SJSA1 (cell line): ENCODE results near the gene MVP. TPM values are rescaled to one million over a fixed set of nuclear protein-coding genes. Genes with fewer than 3 reads are reported as not detected.

Source experiments
- DNase-seq, 2 experiments: peaks; one replicate each; pipeline ENCODE4 v3.0.0-alpha.2; 2015 to 2020; ENCODE audit warnings: low spot score in 2 of 2, low read depth in 1 of 2
- H3K27ac ChIP-seq: fragments of 250-450 bp; sonication (Bioruptor Pico); 2 replicates; pipeline ENCODE4 v1.5.1; 2020; ENCODE audit warnings: mild to moderate bottlenecking, moderate library complexity
- H3K27me3 ChIP-seq: fragments of 250-450 bp; sonication (Bioruptor Pico); replicated peaks from 2 replicates; pipeline ENCODE4 v1.5.1; 2020; ENCODE audit warnings: mild to moderate bottlenecking, moderate library complexity
- H3K36me3 ChIP-seq: fragments of 250-450 bp; sonication (Bioruptor Pico); 2 replicates; pipeline ENCODE4 v1.5.1; 2020; ENCODE audit warnings: mild to moderate bottlenecking
- H3K4me1 ChIP-seq: fragments of 250-450 bp; sonication (Bioruptor Pico); replicated peaks from 2 replicates; pipeline ENCODE4 v1.6.1; 2021; ENCODE audit warnings: mild to moderate bottlenecking
- H3K4me3 ChIP-seq: fragments of 250-450 bp; sonication (Bioruptor Pico); 2 replicates; pipeline ENCODE4 v1.5.1; 2020; ENCODE audit warnings: mild to moderate bottlenecking
- H3K9me3 ChIP-seq: fragments of 250-450 bp; sonication (Bioruptor Pico); replicated peaks from 2 replicates; pipeline ENCODE4 v1.5.1; 2020; ENCODE audit warnings: mild to moderate bottlenecking
- total RNA-seq: library from RNA; depleted of rRNA; stranded (reverse); fragments of >200 nt; shearing (Covaris generic); gene quantifications from 2 replicates; pipeline ENCODE4 v1.2.3, GENCODE V29; 2014

MVP gene
- total RNA-seq, 1 experiment from 2014 or later: 138 TPM

DNA sequence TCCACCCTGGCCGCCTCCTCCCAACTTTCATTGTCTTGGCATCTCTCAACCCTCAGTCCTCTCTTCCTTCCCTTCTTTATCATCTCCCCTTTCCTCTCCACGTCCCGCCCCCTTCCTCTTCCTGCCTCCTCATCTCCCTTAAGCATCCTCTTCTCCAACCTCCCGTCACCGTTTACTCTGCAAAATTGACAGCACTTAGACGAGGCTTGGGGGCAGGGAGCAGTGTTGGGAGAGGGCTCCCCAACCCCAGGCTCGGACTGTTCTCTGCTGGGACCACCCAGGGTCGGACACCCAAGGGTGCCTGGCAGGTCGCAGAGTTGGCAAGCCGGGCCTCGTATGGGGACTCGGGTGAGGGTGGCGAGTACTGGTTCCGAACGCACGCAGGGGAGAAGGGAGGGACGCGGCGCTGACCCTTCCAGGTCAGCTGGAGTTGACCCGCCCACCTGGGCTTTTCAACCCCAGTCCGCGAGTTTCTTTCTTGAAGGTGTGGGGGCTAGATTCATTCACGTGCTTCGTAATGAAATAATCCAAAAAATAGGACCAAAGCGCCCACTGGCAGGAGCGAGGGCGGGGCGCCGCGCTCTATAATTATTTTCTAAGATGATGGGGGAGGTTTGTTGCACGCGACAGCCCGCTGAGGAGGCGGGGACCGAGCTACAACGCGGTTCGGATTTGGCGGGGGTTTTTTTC lies 5.1 kb upstream of the MVP start:
- H3K4me3 ChIP-seq: no peak overlapping the region; the same call in 1 of the 2 replicates
- H3K4me1 ChIP-seq: peaks cover 62% of the 10 kb centered on the region
- no peaks in the 10 kb centered on the region for H3K9me3 ChIP-seq
- H3K27ac ChIP-seq: no peak overlapping the region
- H3K36me3 ChIP-seq: peaks cover 36% of the 10 kb centered on the region
- no peak for DNase-seq
- no peaks in the 10 kb centered on the region for H3K27me3 ChIP-seq

DNA sequence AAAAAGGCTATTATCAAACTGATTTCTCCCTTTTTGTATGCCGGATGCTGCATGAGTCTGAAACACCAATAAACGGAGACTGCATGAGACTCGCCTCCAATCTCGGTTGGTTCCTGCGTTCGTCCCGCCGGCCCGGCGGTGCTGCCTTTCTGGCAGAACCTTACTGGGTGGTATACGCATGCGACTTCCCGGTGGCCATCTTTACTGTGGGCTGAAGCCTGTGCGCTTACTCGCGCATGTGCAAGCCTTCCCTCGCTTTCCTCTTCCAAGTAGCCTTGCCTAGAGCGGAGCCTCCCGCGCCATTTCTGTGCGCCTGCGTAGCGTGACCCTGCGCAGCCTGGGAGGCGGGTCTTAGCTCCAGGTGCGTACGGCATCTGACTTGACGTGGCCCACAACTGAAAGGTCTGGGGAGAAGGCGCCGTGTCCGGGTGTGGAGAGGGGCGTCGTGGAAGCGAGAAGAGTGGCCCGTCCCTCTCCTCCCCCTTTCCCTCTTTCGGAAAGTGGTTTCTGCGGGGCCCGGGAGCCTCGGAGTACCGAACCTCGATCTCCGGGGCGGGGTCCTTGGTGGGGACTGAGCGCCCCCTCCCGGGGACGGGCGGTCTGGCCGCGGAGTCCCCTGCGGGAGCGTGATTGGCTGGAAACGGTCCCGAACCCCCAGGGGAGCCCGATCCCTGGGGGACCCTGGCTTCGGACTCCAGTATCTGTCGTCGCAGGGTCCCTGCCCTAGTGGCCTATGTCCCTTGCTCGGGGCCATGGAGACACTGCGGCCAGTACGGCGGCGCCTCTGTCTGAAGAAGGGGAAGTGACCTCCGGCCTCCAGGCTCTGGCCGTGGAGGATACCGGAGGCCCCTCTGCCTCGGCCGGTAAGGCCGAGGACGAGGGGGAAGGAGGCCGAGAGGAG lies 4.2 kb upstream of the MVP start, which contains the start of gene PAGR1:
Gene PAGR1 (plus strand): TSS at position 360 of the 901 bp plus-strand sequence. CDS start 374 bp downstream, at position 734.
- no peaks in the 10 kb centered on the region for H3K27me3 ChIP-seq
- peaks cover 37% of the 10 kb centered on the region for H3K36me3 ChIP-seq
- peak within 1 kb of the TSS; percentile 50 for H3K27ac ChIP-seq
- peak within 1 kb of the TSS; percentile 67 for H3K4me3 ChIP-seq
- peaks cover 61% of the 10 kb centered on the region for H3K4me1 ChIP-seq
- H3K9me3 ChIP-seq: no peaks in the 10 kb centered on the region
- DNase-seq: peak; percentile 99

DNA sequence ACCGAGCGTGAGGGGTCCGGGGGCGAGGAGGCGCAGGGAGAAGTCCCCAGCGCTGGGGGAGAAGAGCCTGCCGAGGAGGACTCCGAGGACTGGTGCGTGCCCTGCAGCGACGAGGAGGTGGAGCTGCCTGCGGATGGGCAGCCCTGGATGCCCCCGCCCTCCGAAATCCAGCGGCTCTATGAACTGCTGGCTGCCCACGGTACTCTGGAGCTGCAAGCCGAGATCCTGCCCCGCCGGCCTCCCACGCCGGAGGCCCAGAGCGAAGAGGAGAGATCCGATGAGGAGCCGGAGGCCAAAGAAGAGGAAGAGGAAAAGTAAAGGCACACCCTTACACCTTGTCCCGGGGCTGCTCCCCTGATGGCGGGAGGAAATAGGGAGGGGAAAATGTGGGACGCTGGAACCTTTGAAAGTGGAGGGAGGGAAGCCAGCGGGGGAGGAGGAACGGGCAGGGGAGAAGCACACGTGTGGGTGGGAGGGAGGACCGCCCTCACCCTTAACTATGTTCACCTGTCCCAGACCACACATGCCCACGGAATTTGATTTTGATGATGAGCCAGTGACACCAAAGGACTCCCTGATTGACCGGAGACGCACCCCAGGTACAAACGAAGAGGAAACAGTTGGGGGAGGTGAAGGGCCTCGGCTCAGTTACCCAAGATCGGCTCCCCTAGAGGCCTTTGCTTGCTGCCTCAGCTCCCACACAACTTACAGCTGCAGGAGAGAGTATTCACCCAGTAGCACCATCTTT lies 3.4 kb upstream of the MVP start:
- H3K27ac ChIP-seq: peak overlapping the region; percentile 50
- H3K4me1 ChIP-seq: peaks cover 62% of the 10 kb centered on the region
- DNase-seq: peak; percentile 53 to 72

DNA sequence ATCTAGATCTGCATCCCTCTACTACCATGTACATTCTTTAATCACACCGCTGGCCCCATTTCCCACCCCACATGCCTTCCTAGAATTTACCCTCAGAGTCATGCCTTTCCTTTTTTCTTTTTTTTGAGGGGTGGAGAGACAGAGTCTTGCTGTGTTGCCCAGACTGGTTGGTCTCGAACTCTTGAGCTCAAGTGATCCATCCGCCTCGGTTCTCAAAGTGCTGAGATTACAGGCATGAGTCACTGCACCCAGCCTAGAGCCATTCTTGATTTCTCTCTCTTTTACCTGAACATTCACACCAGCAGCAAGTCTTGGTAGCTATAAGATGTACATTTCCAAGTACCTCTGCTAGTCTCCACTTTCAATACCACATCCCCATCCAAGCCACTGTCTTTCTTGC lies 2.2 kb upstream of the MVP start:
- no peak overlapping the region for H3K27ac ChIP-seq
- peaks cover 37% of the 10 kb centered on the region for H3K36me3 ChIP-seq
- H3K4me3 ChIP-seq: no peak overlapping the region
- H3K4me1 ChIP-seq: peaks cover 61% of the 10 kb centered on the region
- no peaks in the 10 kb centered on the region for H3K9me3 ChIP-seq
- H3K27me3 ChIP-seq: no peaks in the 10 kb centered on the region
- no peak for DNase-seq

More for the DNA sequence above, 3.4 kb upstream of the MVP start:
- no peaks in the 10 kb centered on the region for H3K27me3 ChIP-seq
- H3K9me3 ChIP-seq: no peaks in the 10 kb centered on the region
- H3K4me3 ChIP-seq: peak overlapping the region; percentile 67
- H3K36me3 ChIP-seq: peaks cover 37% of the 10 kb centered on the region

DNA sequence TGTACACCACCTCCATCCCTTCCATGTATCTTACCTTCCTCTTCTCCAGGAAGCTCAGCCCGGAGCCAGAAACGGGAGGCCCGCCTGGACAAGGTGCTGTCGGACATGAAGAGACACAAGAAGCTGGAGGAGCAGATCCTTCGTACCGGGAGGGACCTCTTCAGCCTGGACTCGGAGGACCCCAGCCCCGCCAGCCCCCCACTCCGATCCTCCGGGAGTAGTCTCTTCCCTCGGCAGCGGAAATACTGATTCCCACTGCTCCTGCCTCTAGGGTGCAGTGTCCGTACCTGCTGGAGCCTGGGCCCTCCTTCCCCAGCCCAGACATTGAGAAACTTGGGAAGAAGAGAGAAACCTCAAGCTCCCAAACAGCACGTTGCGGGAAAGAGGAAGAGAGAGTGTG lies 756 bp upstream of the MVP start:
- Histone ChIP-seq H3K4me3 (no peak overlapping the region), H3K27ac (no peak overlapping the region), H3K4me1 (peaks cover 75% of the 10 kb centered on the region), H3K27me3 (no peaks in the 10 kb centered on the region), H3K36me3 (peaks cover 37% of the 10 kb centered on the region), H3K9me3 (no peaks in the 10 kb centered on the region)
- DNase-seq: no peak

DNA sequence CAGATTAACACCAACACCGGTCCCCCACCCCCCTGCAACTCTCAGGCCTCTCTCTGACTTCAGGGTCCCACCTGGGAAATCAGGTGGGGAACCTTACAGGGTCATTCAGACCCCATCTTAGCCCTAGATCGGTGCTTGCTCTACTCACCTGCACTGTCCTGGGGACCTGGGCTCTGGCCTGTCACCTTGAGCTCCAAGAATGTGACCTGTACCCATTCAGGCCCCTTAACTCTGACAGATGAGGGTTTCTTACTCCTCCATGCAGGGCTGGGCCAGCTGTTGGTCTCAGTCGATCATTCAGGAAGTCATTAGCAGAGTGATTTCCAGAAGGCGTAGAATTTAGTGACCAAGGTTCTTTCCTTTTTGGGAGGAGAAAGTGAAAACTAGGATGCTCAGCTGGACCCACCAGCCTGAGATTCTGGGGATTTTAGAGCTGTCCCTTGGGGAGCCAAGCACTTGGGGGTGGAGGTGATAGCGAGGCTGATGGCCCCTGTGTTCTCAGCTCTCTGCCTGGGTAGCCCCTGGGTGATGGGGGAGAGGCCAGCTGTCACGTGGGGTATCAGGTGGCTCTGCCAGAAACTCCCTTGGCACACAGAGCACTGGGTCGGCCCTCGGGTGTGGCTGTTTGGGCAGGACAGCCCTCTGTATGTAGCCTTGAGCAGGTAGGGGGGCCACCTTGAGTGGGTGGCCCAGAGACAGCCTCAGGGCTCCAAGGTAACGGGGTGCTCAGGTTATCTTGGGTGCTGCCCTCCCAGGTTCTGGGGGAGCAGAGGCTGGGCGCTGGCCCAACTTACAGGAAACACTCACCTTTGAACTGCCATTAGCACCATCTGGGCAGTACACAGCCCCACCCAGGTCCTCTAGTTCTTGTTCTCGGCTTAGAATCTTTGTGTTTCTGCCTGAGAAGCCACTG lies 724 bp downstream of the MVP start:
- Histone ChIP-seq H3K4me3 (peak overlapping the region; percentile 46), H3K36me3 (peaks cover 37% of the 10 kb centered on the region), H3K27ac (peak overlapping the region; percentile 67), H3K27me3 (no peaks in the 10 kb centered on the region), H3K4me1 (peaks cover 83% of the 10 kb centered on the region), H3K9me3 (no peaks in the 10 kb centered on the region)
- DNase-seq: peak in 1 of 2 experiments; percentile 45

DNA sequence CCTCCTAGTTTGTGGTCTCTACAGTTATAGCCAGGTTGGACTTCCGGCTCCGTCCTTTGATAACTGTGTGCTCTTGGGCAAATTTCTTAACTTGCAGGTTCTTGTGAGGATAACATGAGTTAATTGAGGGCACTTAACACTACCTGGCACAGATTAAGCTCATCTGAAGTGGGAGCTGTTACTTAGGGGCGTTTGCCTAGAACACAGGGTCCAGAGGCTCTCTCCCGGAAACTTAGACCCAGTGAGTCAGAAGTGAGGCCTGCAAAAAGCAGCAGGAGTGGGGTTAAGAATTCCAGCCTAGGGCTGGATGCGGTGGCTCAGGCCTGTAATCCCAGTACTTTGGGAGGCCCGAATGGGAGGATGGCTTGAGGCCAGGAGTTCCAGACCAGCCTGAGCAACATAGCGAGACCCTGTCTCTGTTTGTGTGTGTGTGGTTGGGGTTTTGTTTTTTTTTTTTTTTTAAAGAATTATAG lies 1.4 kb downstream of the MVP start:
- peak overlapping the region; percentile 46 for H3K4me3 ChIP-seq
- H3K27ac ChIP-seq: peak overlapping the region; percentile 67
- H3K36me3 ChIP-seq: peaks cover 31% of the 10 kb centered on the region
- H3K9me3 ChIP-seq: no peaks in the 10 kb centered on the region
- H3K27me3 ChIP-seq: no peaks in the 10 kb centered on the region
- peaks cover 83% of the 10 kb centered on the region for H3K4me1 ChIP-seq
- peak; percentile 71 to 81 for DNase-seq

DNA sequence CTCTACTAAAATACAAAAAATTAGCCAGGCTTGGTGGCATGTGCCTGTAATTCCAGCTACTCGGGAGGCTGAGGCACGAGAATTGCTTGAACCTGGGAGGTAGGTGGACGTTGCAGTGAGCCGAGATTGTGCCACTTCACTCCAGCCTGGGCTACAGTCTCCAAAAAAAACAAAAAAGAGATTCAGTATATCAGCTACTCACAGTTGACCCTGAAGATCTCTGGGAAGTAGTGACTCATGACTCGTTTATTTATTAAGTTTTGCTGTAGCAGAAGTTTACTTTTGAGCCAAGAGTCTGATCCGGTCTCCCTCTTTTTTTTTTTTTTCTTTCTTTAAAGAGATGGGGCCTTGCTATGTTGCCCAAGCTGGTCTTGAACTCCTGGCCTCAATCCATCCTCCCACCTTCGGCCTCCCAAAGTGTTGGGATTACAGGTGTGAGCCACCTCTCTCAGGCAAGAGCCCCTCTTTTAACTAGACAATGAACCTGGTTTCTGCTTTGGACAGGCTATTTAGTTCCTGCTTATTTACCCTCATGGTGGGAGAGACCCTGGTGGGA lies 4.4 kb downstream of the MVP start:
- peak overlapping the region; percentile 57 for H3K27ac ChIP-seq
- peaks cover 63% of the 10 kb centered on the region for H3K4me1 ChIP-seq
- peaks cover 14% of the 10 kb centered on the region for H3K36me3 ChIP-seq
- no peak overlapping the region for H3K4me3 ChIP-seq
- no peaks in the 10 kb centered on the region for H3K27me3 ChIP-seq
- no peaks in the 10 kb centered on the region for H3K9me3 ChIP-seq
- peak in 1 of 2 experiments; percentile 81 for DNase-seq

DNA sequence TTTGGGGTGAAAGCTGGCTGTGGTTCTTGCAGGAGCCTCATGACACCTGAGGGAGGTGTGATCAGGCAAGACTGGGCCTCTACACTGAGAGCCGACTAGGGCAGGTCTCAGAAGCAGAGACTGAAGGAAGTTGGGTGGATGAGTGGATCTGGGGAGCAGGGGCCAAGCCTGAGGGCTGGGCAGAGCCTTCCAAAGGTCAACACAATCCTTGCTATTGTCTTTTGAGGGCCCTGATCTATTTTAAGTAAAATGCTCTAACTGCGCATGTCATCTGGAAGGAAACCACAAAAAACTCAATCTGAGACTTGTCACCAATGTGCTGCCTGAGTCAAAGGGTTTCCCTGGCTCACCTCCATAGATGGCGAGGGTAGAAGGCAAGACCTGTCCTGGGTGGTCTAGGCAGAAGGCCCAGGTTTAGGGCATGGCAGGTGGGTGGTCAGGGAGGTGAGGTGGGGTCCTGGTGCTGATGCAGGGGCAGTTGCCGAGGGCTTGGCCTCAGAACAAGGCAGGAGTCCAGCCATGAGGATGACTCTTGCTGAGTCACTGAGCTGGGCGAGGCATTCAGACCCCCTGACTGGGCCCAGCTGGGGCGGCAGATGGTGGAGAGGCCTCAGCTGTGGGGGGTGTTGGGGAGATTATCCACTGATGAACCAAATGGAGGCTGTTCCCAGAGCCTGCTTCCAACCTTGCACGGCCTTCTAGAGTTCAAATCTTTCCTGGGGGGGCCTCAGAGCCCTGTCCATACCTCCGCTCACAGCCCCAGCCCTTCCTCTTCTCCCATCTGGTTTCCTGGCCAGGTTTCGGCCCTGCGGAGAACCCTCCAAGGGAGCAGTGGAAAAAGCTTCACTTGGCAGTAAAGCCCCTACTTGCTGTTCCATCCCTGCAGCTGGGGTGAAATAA lies 5.1 kb downstream of the MVP start:
- H3K27ac ChIP-seq: peak overlapping the region; percentile 57
- H3K4me1 ChIP-seq: peaks cover 56% of the 10 kb centered on the region
- no peaks in the 10 kb centered on the region for H3K9me3 ChIP-seq
- peak; percentile 87 to 90 for DNase-seq
- no peaks in the 10 kb centered on the region for H3K27me3 ChIP-seq
- H3K36me3 ChIP-seq: peaks cover 7% of the 10 kb centered on the region; the same call in 1 of the 2 replicates
- no peak overlapping the region for H3K4me3 ChIP-seq

DNA sequence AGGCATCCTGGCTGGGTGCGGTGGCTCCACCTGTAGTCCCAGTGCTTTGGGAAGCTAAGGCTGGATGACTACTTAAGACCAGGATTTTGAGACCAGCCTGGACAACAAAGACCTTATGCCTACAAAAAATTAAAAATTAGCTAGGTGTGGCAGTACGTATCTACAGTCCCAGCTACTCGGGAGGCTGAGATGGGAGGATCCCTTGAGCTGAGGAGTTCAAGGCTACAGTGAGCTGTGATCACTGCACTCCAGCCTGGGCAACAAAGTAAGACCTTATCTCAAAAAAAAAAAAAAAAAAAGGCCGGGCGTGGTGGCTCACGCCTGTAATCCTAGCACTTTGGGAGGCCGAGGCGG lies 6.1 kb downstream of the MVP start:
- Histone ChIP-seq H3K4me1 (peaks cover 49% of the 10 kb centered on the region), H3K36me3 (peaks cover 6% of the 10 kb centered on the region; the same call in 1 of the 2 replicates), H3K4me3 (no peak overlapping the region), H3K27ac (peak overlapping the region; percentile 57; the same call in 1 of the 2 replicates), H3K27me3 (no peaks in the 10 kb centered on the region), H3K9me3 (no peaks in the 10 kb centered on the region)
- DNase-seq: no peak

DNA sequence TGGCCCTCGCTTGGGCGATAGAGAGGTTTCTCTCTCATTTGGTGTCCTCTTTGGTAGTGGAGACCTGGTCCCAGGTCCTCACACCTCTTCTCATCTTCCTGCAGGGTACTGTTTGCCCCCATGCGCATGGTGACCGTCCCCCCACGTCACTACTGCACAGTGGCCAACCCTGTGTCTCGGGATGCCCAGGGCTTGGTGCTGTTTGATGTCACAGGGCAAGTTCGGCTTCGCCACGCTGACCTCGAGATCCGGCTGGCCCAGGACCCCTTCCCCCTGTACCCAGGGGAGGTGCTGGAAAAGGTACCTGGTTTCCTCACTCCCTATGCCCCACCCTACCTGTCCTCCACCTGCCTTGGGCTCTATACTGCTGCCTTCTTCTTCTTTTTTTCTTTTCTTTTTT lies 10.5 kb downstream of the MVP start:
- peaks cover 29% of the 10 kb centered on the region for H3K36me3 ChIP-seq

DNA sequence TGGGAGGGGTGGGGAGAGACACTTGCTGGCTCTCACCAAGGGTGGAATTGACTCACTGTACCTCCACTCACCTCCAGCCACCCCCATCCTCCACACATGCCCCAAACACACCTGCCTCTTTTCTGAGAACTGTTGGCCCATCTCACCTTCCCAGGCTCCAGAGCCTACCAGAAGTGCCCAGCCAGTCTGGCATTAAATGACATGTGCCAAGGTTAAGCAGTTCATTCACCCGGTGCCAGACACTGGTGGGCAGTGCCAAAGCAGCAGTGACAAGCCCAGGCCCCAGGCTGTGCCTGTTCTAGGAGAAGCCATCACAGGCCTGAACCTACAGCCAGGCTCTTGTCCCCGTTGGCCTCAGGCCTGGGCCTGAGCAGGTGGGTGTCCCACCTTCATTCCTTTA lies 11.2 kb downstream of the MVP start:
- Histone ChIP-seq H3K27ac (no peak overlapping the region), H3K36me3 (peaks cover 32% of the 10 kb centered on the region), H3K4me3 (no peak overlapping the region), H3K4me1 (no peaks in the 10 kb centered on the region), H3K9me3 (no peaks in the 10 kb centered on the region), H3K27me3 (no peaks in the 10 kb centered on the region)
- no peak for DNase-seq

More for the DNA sequence above, 10.5 kb downstream of the MVP start:
- Histone ChIP-seq H3K4me3 (no peak overlapping the region), H3K9me3 (no peaks in the 10 kb centered on the region), H3K27me3 (no peaks in the 10 kb centered on the region), H3K4me1 (peaks cover 6% of the 10 kb centered on the region), H3K27ac (no peak overlapping the region)
- DNase-seq: no peak
